H1 (cell line): Measurements from ENCODE around the gene LPP. TPM values are rescaled to one million over a fixed set of nuclear protein-coding genes. Genes with fewer than 3 reads are reported as not detected.
A peak's percentile ranks its signal among the peaks of the same experiment; 100 is the strongest.

ENCODE experiments used
- CTCF ChIA-PET: fragments of 300-600 bp; sonication (Branson Sonifier 250); formaldehyde crosslinking; loops from one replicate; lab custom pipeline; 2021; ENCODE audit not compliant: partially characterized antibody; lab: Charles Lee
- POLR2A ChIA-PET: fragments of 300-600 bp; sonication (Branson Sonifier 250); formaldehyde crosslinking; loops from one replicate; lab custom pipeline; 2021; ENCODE audit warnings: inconsistent platforms; ENCODE audit not compliant: partially characterized antibody; lab: Charles Lee
- DNase-seq, 2 experiments: peaks; one replicate each; pipeline versions ENCODE4 v3.0.0 to v3.0.0-alpha.2; 2010 to 2022; ENCODE audit warnings: low spot score in 2 of 2, low read depth in 1 of 2, mixed read lengths in 1 of 2
- FAIRE-seq: peaks from 2 replicates; lab custom pipeline; 2011; peaks lifted over from hg19 to GRCh38; lab: Jason Lieb, UNC
- H2AFZ ChIP-seq: 2 replicates; pipeline ENCODE4 v1.8.1; 2012; ENCODE audit warnings: low read length, inconsistent platforms
- H2AK5ac ChIP-seq: 2 replicates; pipeline ENCODE4 v1.6.1; 2013; ENCODE audit warnings: low read depth, low read length
- H2BK120ac ChIP-seq: replicated peaks from 2 replicates; pipeline ENCODE3; 2013; ENCODE audit warnings: low read depth, low read length, inconsistent platforms
- H2BK12ac ChIP-seq: 2 replicates; pipeline ENCODE4 v1.6.1; 2013; ENCODE audit warnings: low read depth, low read length
- H2BK15ac ChIP-seq: 2 replicates; pipeline ENCODE4 v1.6.1; 2013; ENCODE audit warnings: low read length
- H2BK20ac ChIP-seq: 2 replicates; pipeline ENCODE4 v1.6.1; 2013; ENCODE audit warnings: low read length
- H2BK5ac ChIP-seq: 2 replicates; pipeline ENCODE4 v1.6.1; 2013; ENCODE audit warnings: low read depth, low read length
- H3K14ac ChIP-seq: 2 replicates; pipeline ENCODE4 v1.6.1; 2013; ENCODE audit warnings: inconsistent platforms; ENCODE audit not compliant: insufficient read length
- H3K18ac ChIP-seq: 2 replicates; pipeline ENCODE4 v1.6.1; 2013; ENCODE audit warnings: low read length; ENCODE audit errors: extremely low read depth
- H3K23ac ChIP-seq: 2 replicates; pipeline ENCODE4 v1.6.1; 2013; ENCODE audit warnings: inconsistent platforms; ENCODE audit not compliant: insufficient read length
- H3K23me2 ChIP-seq: 2 replicates; pipeline ENCODE4 v1.6.1; 2013; ENCODE audit warnings: low read depth, low read length
- H3K27ac ChIP-seq: 2 replicates; pipeline ENCODE4 v1.6.1; 2011; ENCODE audit warnings: low read depth, low read length, inconsistent platforms
- H3K27me3 ChIP-seq, 4 experiments: replicated peaks in 1 of 4; 1 replicate in 1 of 4; 2 replicates in 3 of 4; pipeline versions ENCODE4 v1.6.1 to v1.8.1; 2011 to 2013; ENCODE audit warnings: low read length in 3 of 4, mild to moderate bottlenecking in 3 of 4, inconsistent platforms in 2 of 4, mixed read lengths in 2 of 4, moderate library complexity in 1 of 4; ENCODE audit not compliant: control insufficient read depth in 3 of 4, insufficient read depth in 3 of 4; ENCODE audit errors: extremely low read depth in 1 of 4
- H3K36me3 ChIP-seq, 4 experiments: 2 replicates each; pipeline versions ENCODE4 v1.6.1 to v1.8.1; 2011 to 2013; ENCODE audit warnings: mild to moderate bottlenecking in 4 of 4, low read length in 3 of 4, moderate library complexity in 2 of 4, control low read depth in 1 of 4, inconsistent platforms in 1 of 4; ENCODE audit not compliant: insufficient read depth in 4 of 4, control insufficient read depth in 2 of 4
- H3K4ac ChIP-seq: replicated peaks from 2 replicates; pipeline ENCODE3; 2013; ENCODE audit warnings: low read length, low read depth, mixed read lengths, inconsistent platforms; ENCODE audit not compliant: insufficient read length
- H3K4me1 ChIP-seq, 4 experiments: replicated peaks in 1 of 4; 1 replicate in 1 of 4; 2 replicates in 3 of 4; pipeline versions ENCODE4 v1.6.1 to v1.8.1; 2011 to 2013; ENCODE audit warnings: low read length in 3 of 4, inconsistent platforms in 2 of 4, mixed read lengths in 1 of 4; ENCODE audit not compliant: insufficient read depth in 4 of 4, control insufficient read depth in 3 of 4
- H3K4me2 ChIP-seq, 2 experiments: 2 replicates each; pipeline versions ENCODE4 v1.6.1 to v1.8.1; 2011 to 2013; ENCODE audit warnings: low read depth in 2 of 2, low read length in 2 of 2, control low read depth in 1 of 2, inconsistent platforms in 1 of 2, mild to moderate bottlenecking in 1 of 2; ENCODE audit not compliant: insufficient read depth in 1 of 2
- H3K4me3 ChIP-seq, 4 experiments: fragments of 200-600, 300-600 bp in 1 of 4; sonication (generic), shearing (Covaris generic), sonication (Bioruptor Twin) in 1 of 4; 2 replicates each; pipeline versions ENCODE4 v1.5.1 to v1.8.1; 2011 to 2016; ENCODE audit warnings: low read length in 4 of 4, low read depth in 3 of 4, control low read depth in 2 of 4, inconsistent platforms in 2 of 4, mild to moderate bottlenecking in 2 of 4, mixed read lengths in 1 of 4, moderate library complexity in 1 of 4; ENCODE audit not compliant: insufficient read depth in 2 of 4; ENCODE audit errors: extremely low read depth in 1 of 4
- H3K56ac ChIP-seq: replicated peaks from 2 replicates; pipeline ENCODE3; 2013; ENCODE audit warnings: low read depth, mild to moderate bottlenecking, mixed read lengths, low read length, inconsistent platforms; ENCODE audit not compliant: insufficient read length
- H3K79me1 ChIP-seq: 2 replicates; pipeline ENCODE4 v1.6.1; 2013; ENCODE audit warnings: low read depth, low read length, control low read depth
- H3K79me2 ChIP-seq, 2 experiments: 2 replicates each; pipeline versions ENCODE4 v1.6.1 to v1.8.1; 2012 to 2013; ENCODE audit warnings: low read length in 2 of 2, mild to moderate bottlenecking in 2 of 2, inconsistent platforms in 1 of 2; ENCODE audit not compliant: insufficient read depth in 2 of 2, control insufficient read depth in 1 of 2
- H3K9ac ChIP-seq, 4 experiments: replicated peaks in 1 of 4; 1 replicate in 1 of 4; 2 replicates in 3 of 4; pipeline versions ENCODE4 v1.6.1 to v1.8.1; 2011 to 2013; ENCODE audit warnings: low read depth in 3 of 4, low read length in 3 of 4, control low read depth in 2 of 4, mild to moderate bottlenecking in 2 of 4, moderate library complexity in 2 of 4, inconsistent platforms in 1 of 4; ENCODE audit errors: extremely low read depth in 1 of 4
- H3K9me3 ChIP-seq, 2 experiments: 2 replicates each; pipeline versions ENCODE4 v1.6.1 to v1.8.1; 2012 to 2013; ENCODE audit warnings: mild to moderate bottlenecking in 2 of 2, moderate library complexity in 2 of 2, control low read depth in 1 of 2, inconsistent platforms in 1 of 2, low read depth in 1 of 2, low read length in 1 of 2, mixed read lengths in 1 of 2; ENCODE audit not compliant: insufficient read depth in 2 of 2
- H4K20me1 ChIP-seq, 2 experiments: replicated peaks in 1 of 2; 2 replicates each; pipeline versions ENCODE3 to v1.8.1; 2011 to 2013; ENCODE audit warnings: inconsistent platforms in 2 of 2, low read length in 2 of 2, mild to moderate bottlenecking in 1 of 2; ENCODE audit not compliant: insufficient read depth in 2 of 2, control insufficient read depth in 1 of 2
- H4K5ac ChIP-seq: 2 replicates; pipeline ENCODE4 v1.6.1; 2013; ENCODE audit warnings: low read length, low read depth, mixed read lengths, inconsistent platforms; ENCODE audit not compliant: insufficient read length
- H4K8ac ChIP-seq: 2 replicates; pipeline ENCODE4 v1.8.0; 2013; ENCODE audit warnings: mild to moderate bottlenecking, moderate library complexity, low read length, inconsistent platforms; ENCODE audit not compliant: insufficient read depth; ENCODE audit errors: extremely low read depth
- H4K91ac ChIP-seq: replicated peaks from 2 replicates; pipeline ENCODE3; 2013; ENCODE audit warnings: low read length, mixed read lengths, inconsistent platforms; ENCODE audit not compliant: insufficient read length
- WGBS, 2 experiments: shearing (Covaris generic) in 1 of 2; methylation state at CpG; one replicate each; pipeline versions ENCODE4 v1.1.6 to v1.1.7; 2013 to 2015; ENCODE audit warnings: low lambda C conversion rate in 2 of 2, mixed read lengths in 2 of 2, inconsistent platforms in 1 of 2, low coverage in 1 of 2, missing lambda C conversion rate in 1 of 2; ENCODE audit not compliant: insufficient replicate concordance in 2 of 2, insufficient coverage in 1 of 2, insufficient read length in 1 of 2; ENCODE audit errors: extremely low coverage in 1 of 2, missing lambda C conversion rate in 1 of 2; 5-methylcytosine and 5-hydroxymethylcytosine counted together
- polyA plus RNA-seq, 7 experiments: library from polyadenylated mRNA; depleted of rRNA in 3 of 7; stranded (reverse) in 5 of 7; unstranded in 2 of 7; fragments of >200 nt in 5 of 7; fragments of 200-250 nt in 2 of 7; gene quantifications; 1 replicate in 5 of 7; 2 replicates in 1 of 7; 4 replicates in 1 of 7; pipeline versions ENCODE4 v1.2.1 to v1.2.3, GENCODE V29; 2011 to 2013; ENCODE audit warnings: missing spikeins in 2 of 7, mixed read lengths in 2 of 7
- total RNA-seq: library from RNA; stranded (reverse); fragmentation: NEBNext Ultra II Directional; extraction: Animal tissue kit (Norgen Biotek cat#: 25700); gene quantifications from 2 replicates; pipeline ENCODE4 v1.2.1, GENCODE V29; 2021

Gene LPP
- total and polyA plus RNA-seq, 2 of the 8 experiments (the other 6 are each of a cell fraction or from before 2014, with no cell fraction given): 10.0 to 53.3 TPM

DNA sequence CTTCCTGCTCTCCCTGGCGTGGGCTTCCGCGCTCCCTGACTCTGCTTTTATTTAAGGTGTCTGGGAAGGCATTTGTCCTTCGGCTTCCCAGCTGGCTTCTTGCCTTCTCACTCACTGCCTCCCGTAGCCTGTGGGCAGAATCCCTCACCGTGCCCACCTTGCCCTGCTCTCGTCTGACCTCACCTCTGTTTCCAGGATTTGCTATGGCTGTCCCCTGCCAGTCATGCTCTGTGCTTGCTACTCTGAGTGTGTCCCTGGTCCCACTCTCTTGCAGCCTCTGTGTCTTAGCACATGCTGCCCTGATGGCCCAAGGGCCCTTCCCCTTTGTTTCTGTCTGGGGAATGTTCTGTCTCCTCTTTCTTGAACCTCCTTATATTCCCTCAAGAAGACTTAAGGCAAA, 26.2 kb downstream of the LPP start:
- Histone ChIP-seq H4K20me1 (peaks cover 0 to 2% of the 10 kb centered on the region in 2 experiments), H4K5ac (no peak overlapping the region), H2BK20ac (no peak overlapping the region), H3K23me2 (no peaks in the 10 kb centered on the region), H2BK120ac (no peak overlapping the region), H3K9ac (no peak overlapping the region), H3K27ac (no peak overlapping the region), H3K79me1 (no peaks in the 10 kb centered on the region), H4K8ac (no peak overlapping the region), H3K23ac (no peak overlapping the region), H2BK5ac (0 out of 2 replicates have a peak overlapping the region, but pooled peaks have one; percentile 10), H2BK12ac (0 out of 2 replicates have a peak overlapping the region, but pooled peaks have one; percentile 35), H3K4me1 (peaks cover 3 to 15% (median 7%) of the 10 kb centered on the region in 4 experiments), H3K14ac (no peak overlapping the region), H3K27me3 (no peaks in the 10 kb centered on the region), H3K56ac (no peak overlapping the region), H4K91ac (no peak overlapping the region), H3K18ac (no peak overlapping the region), H3K9me3 (no peaks in the 10 kb centered on the region), H2BK15ac (no peak overlapping the region), H3K4ac (no peak overlapping the region), H3K4me2 (no peak overlapping the region), H3K79me2 (peaks cover 0 to 30% of the 10 kb centered on the region in 2 experiments; a peak in 3 of 4 replicates), H2AK5ac (no peak overlapping the region), H2AFZ (no peak overlapping the region), H3K4me3 (no peak overlapping the region), H3K36me3 (no peaks in the 10 kb centered on the region)
- POLR2A ChIA-PET: no interaction called here
- whole genome bisulfite sequencing, 2 experiments: 85% methylated on average over 7 of the region's 7 CpGs; no CpG with 5 or more reads in 1 of the 2 experiments
- DNase-seq (no peak), FAIRE-seq (no peak)
- CTCF ChIA-PET: interaction anchor here (1.4 to 1.5 kb wide), 2 partner anchors 27 to 442 kb away, joined by 3 to 7 read pairs; no protein-coding TSS in a partner anchor
